Measurements from ENCODE around the gene SLC2A4.

The SLC2A4 gene

GRCh38 chr17:7248796-7249195 lies 32.7 kb upstream of the SLC2A4 start:
- no peak for DNase-seq (ENCODE audit: low read depth)

DNA sequence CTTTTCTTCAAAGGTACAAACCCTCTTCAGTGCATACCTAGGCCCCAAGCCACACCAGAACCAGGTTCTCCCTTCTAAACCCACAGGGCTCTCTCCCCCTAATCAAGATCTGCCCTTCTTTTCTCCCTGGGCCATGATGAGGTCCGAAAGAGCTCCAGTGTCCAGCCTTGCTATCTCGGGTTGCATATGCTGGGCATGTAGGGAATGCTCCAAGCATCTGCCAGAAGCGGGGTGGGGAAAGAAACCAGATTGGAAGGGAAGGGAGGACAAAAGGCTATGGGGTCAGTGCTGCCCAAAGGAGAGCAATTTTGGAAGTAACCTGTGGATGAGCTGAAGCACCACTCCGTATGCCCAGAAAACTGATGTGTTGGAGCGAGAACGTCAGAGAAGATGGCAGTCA lies 32.3 kb upstream of the SLC2A4 start:
- no peak for DNase-seq (ENCODE audit: low read depth)

DNA sequence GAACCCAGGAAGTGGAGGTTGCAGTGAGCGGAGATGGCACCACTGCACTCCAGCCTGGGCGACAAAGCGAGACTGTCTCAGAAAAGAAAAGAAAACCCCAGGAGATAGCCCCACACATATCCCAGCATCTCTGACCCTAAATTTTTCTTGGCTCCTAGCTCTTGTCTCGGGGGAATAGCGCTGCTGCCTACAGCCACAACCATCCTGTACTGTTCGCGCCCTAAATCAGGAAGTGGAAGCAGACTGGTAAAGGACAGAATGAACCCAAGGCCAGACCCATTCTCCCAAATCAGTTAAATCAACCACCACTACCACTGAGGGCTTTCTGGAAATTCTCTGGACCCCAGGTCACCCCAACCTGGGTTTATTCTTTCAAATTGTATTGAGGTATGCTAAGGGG lies 31.7 kb upstream of the SLC2A4 start:
- DNase-seq (ENCODE audit: low read depth) = no peak

DNA sequence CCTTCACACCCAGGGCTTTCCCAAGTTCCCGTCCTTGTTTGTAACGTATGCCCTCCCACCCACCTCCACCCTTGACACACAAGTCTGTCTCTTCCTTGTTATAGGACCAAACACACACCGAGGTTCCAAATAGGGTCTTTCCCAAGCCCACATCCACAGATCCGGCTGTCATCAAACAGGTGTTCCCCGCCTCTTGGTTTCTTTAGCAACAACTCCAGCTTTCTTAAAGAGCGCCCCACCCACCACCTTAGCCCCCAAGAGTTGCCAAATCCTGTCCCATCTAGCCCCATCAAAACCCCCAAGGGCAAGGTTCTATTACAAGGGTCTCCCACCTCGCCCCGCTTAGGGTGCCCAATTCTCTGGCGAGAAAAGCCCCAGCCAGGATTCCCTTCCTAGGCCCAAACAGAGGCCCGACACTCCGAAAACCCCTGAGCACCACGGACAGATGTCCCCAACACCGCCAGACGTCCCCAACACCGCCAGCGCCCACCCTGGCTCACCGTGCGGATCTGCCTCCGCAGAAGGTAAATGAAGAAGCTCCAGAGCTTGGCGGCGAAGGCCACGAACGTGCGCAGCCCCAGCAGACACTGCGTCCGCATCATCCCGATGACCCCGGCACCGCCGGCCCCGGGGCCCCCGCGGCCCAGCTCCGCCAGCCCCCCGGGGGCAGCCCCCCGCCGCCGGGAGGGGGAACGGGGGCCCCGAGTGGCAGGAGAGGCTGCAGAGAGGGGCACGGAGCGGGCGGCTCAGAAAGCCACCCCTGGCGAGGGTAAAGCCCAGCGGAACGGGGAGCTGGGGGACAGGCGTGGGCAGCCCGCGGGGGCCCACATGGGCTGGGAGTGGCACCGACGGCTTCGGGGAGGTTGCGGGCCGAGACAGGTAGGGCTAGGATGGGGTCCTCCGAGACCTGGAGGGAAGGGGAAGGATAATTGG lies 30.6 kb upstream of the SLC2A4 start:
- no peak for DNase-seq (ENCODE audit: low read depth)

DNA sequence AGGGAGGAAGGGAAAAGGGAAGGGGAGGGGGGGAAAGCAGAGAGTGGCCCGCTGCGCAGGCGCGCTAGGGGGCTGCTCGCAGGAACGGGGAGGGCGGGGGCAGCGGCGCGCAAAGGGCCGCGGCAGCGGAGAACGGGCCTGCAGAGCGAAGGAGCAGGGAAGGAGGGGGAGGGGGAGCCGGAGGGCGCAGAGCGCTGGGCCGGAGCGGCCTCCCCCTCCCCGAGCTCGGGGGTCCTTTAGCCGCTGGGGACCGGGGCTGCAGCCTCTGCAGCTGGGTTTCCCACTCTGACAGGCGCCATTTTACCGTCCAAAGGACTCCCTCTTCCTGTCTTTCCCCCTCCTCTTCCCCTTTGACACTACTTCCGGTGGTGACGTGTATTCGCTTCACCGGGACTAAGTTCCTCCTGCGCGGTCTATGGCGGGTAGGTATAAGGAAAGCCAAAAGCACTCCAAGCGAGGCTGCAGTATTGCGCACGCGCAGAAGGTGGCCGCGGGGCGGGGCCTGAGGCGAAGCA lies 29.8 kb upstream of the SLC2A4 start, which contains the start of gene CTDNEP1:
Gene CTDNEP1 (minus strand): TSS at position 74 of the 515 bp plus-strand sequence. CDS start 438 bp downstream, outside the sequence.
- DNase-seq (ENCODE audit: low read depth) = peak; percentile 92

DNA sequence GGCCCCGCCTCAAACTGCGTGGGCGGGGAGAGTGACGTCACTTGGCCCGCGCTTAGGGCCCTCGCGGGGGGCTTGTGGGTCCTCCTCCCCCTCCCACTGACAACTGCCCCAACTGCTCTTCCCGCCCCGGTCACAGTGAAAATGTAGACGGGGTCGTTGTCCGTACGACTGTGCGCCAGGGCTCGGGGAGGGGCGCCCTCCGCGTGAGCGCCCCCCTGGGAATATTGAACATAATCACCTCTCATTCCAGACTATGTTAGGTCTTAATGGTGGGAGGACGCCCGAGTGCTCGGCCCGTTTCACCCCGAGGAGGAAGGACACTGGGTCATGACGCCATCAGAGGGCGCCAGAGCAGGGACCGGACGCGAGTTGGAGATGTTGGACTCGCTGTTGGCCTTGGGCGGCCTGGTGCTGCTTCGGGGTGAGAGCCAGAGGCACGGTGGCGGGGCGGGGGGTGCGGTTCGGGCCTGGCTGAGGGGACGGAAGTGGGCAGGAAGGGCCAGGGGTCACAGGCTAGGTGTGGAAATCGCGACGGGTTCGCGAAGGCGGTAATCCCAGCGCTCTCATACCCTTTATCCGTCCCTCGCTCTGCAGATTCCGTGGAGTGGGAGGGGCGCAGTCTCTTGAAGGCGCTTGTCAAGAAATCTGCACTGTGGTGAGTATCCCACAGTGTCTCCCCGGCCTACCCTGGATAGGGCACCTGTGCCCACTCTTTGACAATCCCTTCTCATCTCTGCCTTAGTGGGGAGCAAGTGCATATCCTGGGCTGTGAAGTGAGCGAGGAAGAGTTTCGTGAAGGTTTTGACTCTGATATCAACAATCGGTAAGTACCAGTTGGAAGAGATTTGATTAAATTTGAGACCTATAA lies 29.1 kb upstream of the SLC2A4 start, which contains the start of gene ELP5:
Gene ELP5 (plus strand): TSS at position 40 of the 868 bp plus-strand sequence. CDS start 336 bp downstream, at position 376.
- peak; percentile 75 for DNase-seq (ENCODE audit: low read depth)

DNA sequence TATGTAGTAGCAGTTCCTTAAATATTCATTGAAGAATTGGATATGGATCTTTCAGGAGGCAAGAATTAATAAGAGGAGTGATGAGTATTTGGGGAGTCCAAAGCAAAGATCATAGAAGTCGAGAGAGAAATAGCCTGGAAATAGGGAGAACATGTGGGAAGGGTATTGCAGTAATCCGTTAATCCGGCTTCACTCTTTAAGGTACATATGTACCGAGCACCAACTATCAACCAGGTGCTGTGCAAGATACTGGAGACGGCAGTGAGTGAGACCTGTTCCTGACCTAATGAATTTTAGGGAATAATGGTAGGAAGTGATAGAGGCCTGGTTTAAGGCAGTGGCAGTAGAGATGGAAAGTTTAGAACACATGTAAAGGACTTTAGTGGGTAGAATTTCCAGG lies 28.4 kb upstream of the SLC2A4 start:
- DNase-seq (ENCODE audit: low read depth) = no peak

DNA sequence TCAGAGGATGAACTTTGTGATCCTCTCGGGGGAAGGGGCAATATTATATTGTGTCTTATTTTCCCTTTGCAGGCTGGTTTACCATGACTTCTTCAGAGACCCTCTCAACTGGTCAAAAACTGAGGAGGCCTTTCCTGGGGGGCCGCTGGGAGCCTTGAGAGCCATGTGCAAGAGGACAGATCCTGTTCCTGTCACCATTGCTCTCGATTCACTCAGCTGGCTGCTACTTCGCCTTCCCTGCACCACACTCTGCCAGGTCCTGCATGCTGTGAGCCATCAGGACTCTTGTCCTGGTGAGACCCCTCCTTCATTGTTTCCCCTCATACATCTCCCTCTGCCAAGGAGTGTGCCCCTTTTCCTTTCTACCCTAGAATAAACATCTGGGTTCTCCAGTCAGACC lies 27.0 kb upstream of the SLC2A4 start:
- DNase-seq (ENCODE audit: low read depth) = no peak

DNA sequence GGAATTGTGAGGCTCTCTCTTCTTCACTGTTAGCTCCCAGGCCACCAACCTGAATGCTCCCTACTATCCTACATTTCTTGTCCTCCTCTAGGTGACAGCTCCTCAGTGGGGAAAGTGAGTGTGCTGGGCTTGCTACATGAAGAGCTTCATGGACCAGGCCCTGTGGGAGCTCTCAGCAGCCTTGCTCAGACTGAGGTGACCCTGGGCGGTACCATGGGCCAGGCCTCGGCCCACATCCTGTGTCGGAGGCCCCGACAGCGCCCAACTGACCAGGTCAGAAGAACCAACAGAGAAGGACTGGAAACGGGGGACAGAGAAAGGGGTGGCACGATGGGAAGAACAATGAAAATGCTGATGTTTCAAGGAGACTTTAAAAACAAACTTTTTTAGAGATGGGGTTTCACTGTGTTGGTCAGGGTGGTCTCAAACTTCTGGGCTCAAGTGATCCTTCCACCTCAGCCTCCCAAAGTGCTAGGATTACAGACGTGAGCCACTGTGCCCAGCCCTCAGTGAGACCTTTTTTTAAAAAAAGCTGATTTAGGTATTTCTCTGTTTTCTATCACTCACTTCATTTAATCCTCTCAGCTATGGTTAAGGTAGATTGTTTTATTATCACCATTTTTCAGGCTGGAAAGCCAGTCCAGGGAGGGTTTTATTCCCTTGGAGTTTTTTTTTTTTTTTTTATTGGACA lies 24.6 kb upstream of the SLC2A4 start:
- DNase-seq (ENCODE audit: low read depth) = no peak

- DNase-seq (ENCODE audit: low read depth) = no peak
These were observed 22.6 kb upstream of the SLC2A4 start for GRCh38 chr17:7258731-7259554.

DNA sequence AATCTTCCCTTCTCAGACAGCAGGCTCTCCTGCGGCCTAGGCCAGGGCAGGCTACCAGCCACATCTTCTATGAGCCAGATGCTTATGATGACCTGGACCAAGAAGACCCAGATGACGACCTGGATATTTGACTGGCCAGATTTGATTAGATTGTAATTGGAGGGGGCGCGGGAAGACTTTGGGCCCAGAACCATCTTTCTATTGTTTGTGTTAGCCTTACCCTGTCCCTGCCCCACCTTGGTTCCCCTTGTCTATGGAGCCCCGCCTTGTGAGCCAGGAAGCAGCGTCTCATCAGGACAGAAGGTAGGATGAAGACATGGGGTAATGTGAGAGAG lies 22.0 kb upstream of the SLC2A4 start:
- no peak for DNase-seq (ENCODE audit: low read depth)

- no peak for DNase-seq (ENCODE audit: low read depth)
These were observed 21.4 kb upstream of the SLC2A4 start for GRCh38 chr17:7260151-7260550.

DNA sequence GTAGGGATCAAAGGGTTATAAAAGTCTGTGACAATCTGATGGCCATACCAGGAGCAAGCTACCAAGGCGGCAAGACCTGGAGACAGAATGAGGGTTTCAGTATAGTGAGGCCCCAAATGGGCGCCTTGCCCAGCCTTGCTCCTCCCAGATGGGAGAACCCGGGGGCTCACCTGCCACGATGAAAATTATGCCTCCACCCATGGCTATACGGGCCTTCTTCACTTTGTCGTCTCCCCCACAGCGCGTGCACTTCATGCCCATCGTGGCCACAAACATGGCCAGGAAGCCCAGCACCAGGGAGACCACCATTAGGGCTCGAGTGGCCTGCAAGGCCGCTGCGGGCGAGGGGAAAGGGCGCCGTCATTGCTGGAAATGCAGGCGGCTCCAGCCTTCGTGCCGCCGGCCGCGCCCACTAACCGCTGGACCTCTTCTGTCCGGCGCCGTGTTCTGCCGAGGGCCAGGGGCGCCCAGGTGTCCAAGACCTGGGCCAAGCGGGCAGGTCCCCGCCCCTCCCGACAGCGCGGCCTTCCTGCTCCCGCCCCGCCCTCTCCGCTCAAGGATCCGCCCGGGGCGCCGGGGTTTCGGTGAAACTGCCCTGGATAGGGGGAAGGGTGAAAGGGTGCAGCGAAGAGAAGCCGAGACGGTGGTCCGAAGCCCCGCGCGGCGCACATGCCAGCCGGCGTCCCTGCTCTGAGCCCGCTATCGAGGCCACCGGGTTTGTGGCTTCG lies 20.7 kb upstream of the SLC2A4 start:
- DNase-seq (ENCODE audit: low read depth) = no peak

DNA sequence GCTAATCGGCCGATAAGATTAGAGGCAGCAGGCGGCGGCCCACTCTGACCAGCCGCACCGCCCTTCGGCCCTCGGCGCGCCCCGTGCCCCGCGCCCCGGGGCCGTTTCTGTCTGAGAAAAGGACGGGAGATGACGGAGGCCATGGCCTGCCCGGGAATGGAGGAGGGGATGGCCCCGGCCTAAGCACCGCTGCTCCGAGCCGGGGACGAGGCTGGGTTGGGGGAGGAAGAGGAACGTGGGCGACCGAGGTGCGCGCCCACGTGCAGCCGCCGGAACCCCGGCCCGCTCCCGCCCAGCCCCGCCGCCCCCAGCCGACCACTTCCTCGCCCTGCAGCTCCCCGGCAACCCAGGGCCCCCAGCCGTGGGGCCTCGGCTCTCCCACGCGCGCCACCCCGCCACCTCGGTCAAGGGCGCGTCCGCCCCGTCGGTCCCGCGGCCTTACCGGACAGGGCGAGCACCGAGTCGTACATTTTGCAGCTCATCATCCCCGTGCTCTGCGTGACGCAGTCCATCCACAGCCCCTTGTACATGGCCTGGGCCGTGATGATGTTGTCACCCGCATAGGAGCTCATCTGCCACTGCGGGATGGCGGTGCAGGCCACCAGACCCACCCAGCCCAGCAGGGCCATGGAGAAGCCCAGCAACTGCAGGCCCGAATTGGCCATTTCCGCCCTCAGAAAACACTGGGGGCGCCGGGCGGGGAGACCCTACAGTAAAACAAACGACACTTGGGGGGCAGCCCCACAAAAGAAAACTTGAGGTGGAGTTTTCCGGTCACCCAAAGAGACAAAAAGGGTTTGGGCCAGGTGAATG lies 19.9 kb upstream of the SLC2A4 start:
- no peak for DNase-seq (ENCODE audit: low read depth)

GRCh38 chr17:7262192-7262934 lies 19.2 kb upstream of the SLC2A4 start, which contains the start of gene CLDN7:
Gene CLDN7, minus strand, starts transcription at chr17:7262478. Its CDS starts 435 bp downstream, at chr17:7262043.
- no peak for DNase-seq (ENCODE audit: low read depth)

- DNase-seq (ENCODE audit: low read depth) = no peak
These were observed 18.4 kb upstream of the SLC2A4 start for GRCh38 chr17:7262935-7263800.

DNA sequence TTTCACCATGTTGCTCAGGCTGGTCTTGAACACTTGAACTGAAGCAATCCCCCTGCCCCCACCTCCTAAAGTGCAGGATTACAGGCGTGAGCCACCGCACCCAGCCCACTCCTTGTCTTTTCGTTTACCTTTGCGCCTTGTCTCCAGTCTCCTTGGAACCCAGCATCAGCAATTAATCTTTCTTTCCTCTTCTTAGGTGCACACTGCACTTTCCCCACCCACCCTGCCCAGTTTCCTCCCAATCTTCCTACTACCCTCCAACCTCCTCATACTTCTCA lies 17.8 kb upstream of the SLC2A4 start:
- DNase-seq (ENCODE audit: low read depth) = no peak

DNA sequence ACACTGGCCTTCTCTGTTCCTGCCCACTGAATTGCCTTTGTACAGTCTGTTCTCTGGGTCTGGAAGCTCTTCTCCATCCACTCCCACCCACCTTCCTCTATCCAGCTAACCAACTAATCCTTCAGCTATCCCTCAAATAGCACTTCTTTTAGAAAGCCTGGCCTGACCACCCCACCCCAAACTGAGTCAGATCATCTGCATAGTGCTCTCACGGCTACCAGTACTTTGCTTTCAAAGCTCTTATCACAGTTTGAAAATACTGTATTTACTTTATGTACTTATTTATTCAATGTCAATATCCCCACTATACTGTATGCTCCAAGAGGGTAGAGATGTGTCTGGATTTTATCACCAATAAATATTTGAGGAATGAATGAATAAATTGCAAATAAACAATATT lies 14.7 kb upstream of the SLC2A4 start:
- no peak for DNase-seq (ENCODE audit: low read depth)
